Gastroesophageal sphincter (tissue), 2 donors: Measurements from ENCODE around the gene MRFAP1L1.

Source experiments
- POLR2A ChIP-seq, 2 donors: fragments of 450-650 bp; IDR thresholded peaks; one replicate each; pipeline ENCODE4 v1.6.1; 2017; ENCODE audit warnings: antibody characterized with exemption in 2 of 2, mild to moderate bottlenecking in 2 of 2, moderate library complexity in 1 of 2
- POLR2AphosphoS5 ChIP-seq: sonication (generic); formaldehyde crosslinking; IDR thresholded peaks from one replicate; pipeline ENCODE4 v1.6.1; 2017; ENCODE audit warnings: antibody characterized with exemption

- TF ChIP-seq POLR2AphosphoS5 (no peak), POLR2A (IDR thresholded peaks at IDR 0.05) (no peak)
These were observed 8.3 kb downstream of the MRFAP1L1 start for GRCh38 chr4:6701371-6701770.
